22Rv1 (cell line): ENCODE data around the gene CYP27B1.

Source experiments
- CTCF ChIP-seq: fragments of 450-650 bp; IDR thresholded peaks from 2 replicates; pipeline ENCODE4 v1.5.1; 2017; ENCODE audit warnings: mild to moderate bottlenecking
- ZFX ChIP-seq: fragments of 450-650 bp; IDR thresholded peaks from 2 replicates; pipeline ENCODE4 v1.6.1; 2017; ENCODE audit warnings: antibody characterized with exemption, borderline replicate concordance

GRCh38 chr12:57777367-57777766 is 10.5 kb upstream of the CYP27B1 start:
- no peak for TF ChIP-seq CTCF
- no peak for TF ChIP-seq ZFX
